Activated T-helper 1 cell treated with Interleukin-2 at 50 U/mL for 16 hours (primary cell): ENCODE results near the gene ASMTL.
"Not testable (repeated sequence)": the region's sequence is repeated elsewhere in the genome, so short reads cannot be mapped to it uniquely, and the experiment has no call there.

Experiments
- DNase-seq: peaks from one replicate; pipeline ENCODE4 v3.0.0-alpha.2; 2020; ENCODE audit warnings: low read depth

Gene ASMTL

GRCh38 chrX:1452516-1453394, at the start of gene ASMTL:
Gene ASMTL, minus strand, starts transcription at chrX:1452909. Its CDS starts 69 bp downstream, at chrX:1452840.
- peak; percentile 100 for DNase-seq

GRCh38 chrX:1502241-1502640, 49.5 kb upstream of the ASMTL start:
- no peak for DNase-seq

- no peak for DNase-seq
Observed at GRCh38 chrX:1500701-1501624, 48.3 kb upstream of the ASMTL start.

- DNase-seq: no peak
Observed at GRCh38 chrX:1496076-1496475, 43.4 kb upstream of the ASMTL start.

GRCh38 chrX:1493877-1494510, 41.3 kb upstream of the ASMTL start:
- DNase-seq: no peak

GRCh38 chrX:1493412-1493811, 40.7 kb upstream of the ASMTL start:
- no peak for DNase-seq

- DNase-seq: no peak
Observed at GRCh38 chrX:1492421-1493012, 39.8 kb upstream of the ASMTL start.

GRCh38 chrX:1491851-1492349, 39.2 kb upstream of the ASMTL start:
- DNase-seq: peak; percentile 33

- DNase-seq: not testable (repeated sequence)
Observed at GRCh38 chrX:1491248-1491647, 38.5 kb upstream of the ASMTL start.

- DNase-seq: not testable (repeated sequence)
Observed at GRCh38 chrX:1490723-1491122, 38.0 kb upstream of the ASMTL start.

GRCh38 chrX:1489354-1489753, 36.6 kb upstream of the ASMTL start:
- DNase-seq: not testable (repeated sequence)

- no peak for DNase-seq
Observed at GRCh38 chrX:1488745-1489144, 36.0 kb upstream of the ASMTL start.

GRCh38 chrX:1488141-1488540, 35.4 kb upstream of the ASMTL start:
- no peak for DNase-seq

- no peak for DNase-seq
Observed at GRCh38 chrX:1487401-1487800, 34.7 kb upstream of the ASMTL start.

- no peak for DNase-seq
Observed at GRCh38 chrX:1486749-1487361, 34.1 kb upstream of the ASMTL start.

GRCh38 chrX:1486177-1486576, 33.5 kb upstream of the ASMTL start:
- no peak for DNase-seq

- DNase-seq: no peak
Observed at GRCh38 chrX:1485033-1485432, 32.3 kb upstream of the ASMTL start.

- no peak for DNase-seq
Observed at GRCh38 chrX:1484638-1485019, 31.9 kb upstream of the ASMTL start.

GRCh38 chrX:1483843-1484637, 31.3 kb upstream of the ASMTL start:
- no peak for DNase-seq

GRCh38 chrX:1482530-1482928, 29.8 kb upstream of the ASMTL start:
- DNase-seq: not testable (repeated sequence)
